WI38 (cell line): ENCODE results near the gene SREBF2.

Experiments used
- H3K4me3 ChIP-seq: 2 replicates; pipeline ENCODE4 v1.5.1; 2011; ENCODE audit warnings: low read depth, mild to moderate bottlenecking, control low read depth, low read length
- TF ChIP-seq, protein P1 (sequence below): IDR thresholded peaks from 2 replicates; pipeline ENCODE4 v1.5.1; 2012; ENCODE audit warnings: low read depth, mild to moderate bottlenecking, control low read depth, low read length

Gene SREBF2

DNA sequence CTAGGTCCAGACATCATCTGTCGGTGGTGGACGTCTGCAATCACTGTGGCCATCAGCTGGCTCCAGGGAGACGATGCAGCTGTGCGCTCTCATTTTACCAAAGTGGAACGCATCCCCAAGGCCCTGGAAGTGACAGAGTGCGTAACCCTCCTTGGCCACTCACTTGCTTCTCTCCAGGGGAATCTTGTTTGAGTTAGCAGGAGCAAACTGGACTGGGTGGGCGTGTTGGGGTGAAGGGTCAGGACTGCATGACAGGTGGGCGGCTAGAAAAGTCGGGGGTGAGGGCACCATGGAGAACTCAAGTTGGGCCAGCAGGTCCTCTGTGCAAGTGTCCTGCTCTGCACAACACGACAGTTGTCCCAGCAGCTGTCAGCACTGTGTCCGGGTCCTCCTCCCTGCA, 65.7 kb downstream of the SREBF2 start:
- no peak overlapping the region for H3K4me3 ChIP-seq
- TF ChIP-seq, protein P1, sequence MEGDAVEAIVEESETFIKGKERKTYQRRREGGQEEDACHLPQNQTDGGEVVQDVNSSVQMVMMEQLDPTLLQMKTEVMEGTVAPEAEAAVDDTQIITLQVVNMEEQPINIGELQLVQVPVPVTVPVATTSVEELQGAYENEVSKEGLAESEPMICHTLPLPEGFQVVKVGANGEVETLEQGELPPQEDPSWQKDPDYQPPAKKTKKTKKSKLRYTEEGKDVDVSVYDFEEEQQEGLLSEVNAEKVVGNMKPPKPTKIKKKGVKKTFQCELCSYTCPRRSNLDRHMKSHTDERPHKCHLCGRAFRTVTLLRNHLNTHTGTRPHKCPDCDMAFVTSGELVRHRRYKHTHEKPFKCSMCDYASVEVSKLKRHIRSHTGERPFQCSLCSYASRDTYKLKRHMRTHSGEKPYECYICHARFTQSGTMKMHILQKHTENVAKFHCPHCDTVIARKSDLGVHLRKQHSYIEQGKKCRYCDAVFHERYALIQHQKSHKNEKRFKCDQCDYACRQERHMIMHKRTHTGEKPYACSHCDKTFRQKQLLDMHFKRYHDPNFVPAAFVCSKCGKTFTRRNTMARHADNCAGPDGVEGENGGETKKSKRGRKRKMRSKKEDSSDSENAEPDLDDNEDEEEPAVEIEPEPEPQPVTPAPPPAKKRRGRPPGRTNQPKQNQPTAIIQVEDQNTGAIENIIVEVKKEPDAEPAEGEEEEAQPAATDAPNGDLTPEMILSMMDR = no peak

DNA sequence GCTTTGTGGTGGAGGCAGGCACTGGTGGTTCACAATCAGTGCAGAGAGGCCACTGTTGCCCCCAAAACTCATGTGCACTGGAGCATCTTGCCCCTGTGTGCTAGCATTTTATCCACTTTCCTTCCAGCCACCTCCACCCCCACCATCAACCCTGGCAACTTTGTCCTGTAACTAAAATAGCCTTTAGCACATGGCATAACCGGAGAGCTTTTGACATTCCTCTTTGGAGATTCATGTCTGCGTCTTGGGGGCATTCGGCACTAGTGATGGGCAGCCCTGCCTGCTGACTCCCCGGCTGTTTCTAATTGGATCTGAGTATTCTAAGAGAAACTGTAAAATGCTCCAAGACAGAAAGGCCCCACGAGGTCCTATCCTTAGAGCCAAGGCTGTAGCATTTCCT, 66.2 kb downstream of the SREBF2 start:
- H3K4me3 ChIP-seq = no peak overlapping the region
- TF ChIP-seq, protein P1 = no peak

DNA sequence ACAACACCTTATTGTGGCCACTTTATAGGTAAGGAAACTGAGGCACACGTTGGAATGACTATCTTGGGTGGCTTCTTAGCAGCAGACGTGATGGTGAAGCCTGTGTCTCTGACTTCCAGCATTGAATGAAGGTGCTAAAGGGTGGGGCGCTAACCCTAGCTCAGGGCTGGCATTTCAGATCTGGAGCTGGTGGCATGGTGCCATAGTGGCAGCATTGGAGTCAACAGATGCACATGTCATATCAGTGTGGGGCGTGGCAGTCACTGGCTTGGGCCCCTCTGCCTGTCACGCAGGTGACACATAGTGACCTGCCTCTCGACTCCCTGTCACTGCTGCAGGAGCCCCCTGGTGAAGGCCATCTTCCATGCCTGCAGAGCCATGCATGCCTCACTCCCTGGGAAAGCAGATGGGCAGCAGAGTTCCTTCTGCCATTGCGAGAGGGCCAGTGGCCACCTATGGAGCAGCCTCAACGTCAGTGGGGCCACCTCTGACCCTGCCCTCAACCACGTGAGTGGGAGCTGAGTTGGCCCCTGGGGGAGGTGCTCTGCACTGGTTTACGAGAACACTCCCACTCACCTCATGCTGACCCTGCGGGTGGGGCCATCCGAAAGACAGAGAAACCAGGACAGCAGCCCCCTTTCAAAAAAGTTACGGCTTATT, 67.2 kb downstream of the SREBF2 start:
- no peak overlapping the region for H3K4me3 ChIP-seq
- TF ChIP-seq, protein P1 = no peak

DNA sequence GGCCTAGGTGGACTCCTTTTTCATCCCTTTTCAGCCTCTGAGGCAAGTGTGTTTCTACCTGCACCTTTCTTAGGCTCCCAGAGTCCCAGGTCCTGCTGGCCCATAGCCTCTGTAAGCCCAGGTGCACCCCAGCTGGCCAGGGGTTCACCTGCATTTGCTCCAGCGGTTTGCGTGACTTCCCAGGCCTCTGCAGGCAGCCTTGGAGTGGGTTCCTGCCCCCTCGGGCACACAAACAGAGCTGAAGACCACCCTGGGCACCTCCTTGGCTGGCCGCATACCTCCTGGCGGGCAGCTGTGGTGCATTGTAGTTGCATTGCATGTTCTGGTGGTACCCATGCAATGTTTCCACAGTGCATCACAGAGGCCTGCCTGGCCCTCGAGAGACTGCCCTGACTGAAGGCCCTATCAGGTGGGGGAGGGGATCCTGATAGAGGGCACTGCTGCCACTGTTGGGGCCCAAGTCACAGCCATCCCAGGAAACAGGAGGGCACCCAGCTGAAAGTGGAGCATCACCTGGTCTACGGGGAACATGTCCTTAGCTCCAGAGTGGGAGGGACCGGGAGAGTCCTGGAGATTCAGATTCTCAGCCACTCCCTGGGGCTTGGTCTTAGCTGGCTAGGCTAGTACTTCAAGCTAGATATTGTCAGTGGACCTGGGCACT, 67.9 kb downstream of the SREBF2 start:
- H3K4me3 ChIP-seq = no peak overlapping the region
- TF ChIP-seq, protein P1 = no peak

DNA sequence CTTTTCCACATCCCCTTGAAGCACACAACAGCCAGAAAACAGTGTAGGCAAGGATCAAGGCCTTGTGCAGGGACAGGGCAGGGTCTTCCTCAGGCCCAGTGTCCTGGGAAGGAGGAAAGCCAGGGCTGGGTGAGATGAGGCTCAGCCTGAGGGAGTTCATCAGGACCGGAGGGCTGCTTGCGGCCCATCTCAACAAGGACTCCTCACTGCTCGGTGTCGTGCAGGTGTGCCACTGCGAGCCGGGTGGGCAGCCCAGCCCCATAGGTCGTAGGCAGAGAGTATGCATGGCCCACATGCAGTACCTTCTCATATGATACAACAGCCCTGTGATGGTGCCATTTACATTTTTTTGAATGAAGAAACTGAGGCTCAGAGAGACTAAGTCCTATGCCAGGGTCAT, 69.1 kb downstream of the SREBF2 start:
- no peak overlapping the region for H3K4me3 ChIP-seq
- TF ChIP-seq, protein P1 = no peak

DNA sequence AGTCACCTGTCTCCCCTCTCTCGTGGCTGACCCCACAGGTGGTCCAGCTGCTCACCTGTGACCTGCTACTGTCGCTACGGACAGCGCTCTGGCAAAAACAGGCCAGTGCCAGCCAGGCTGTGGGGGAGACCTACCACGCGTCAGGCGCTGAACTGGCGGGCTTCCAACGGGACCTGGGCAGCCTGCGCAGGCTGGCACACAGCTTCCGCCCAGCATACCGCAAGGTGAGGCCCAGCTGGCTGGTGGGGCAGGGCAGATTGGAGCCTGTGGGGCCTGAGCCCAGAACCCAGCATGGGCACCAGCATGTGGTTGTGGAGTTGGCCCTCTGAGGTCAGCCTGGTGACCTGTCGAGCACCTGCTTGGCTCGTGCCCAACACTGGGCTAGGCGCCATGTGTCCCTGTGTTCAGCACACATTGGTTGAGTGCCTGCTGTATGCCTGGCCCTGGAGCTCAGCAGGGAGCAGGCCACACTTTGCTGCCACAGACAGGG, 70.1 kb downstream of the SREBF2 start:
- TF ChIP-seq, protein P1 = no peak
- no peak overlapping the region for H3K4me3 ChIP-seq
